Endometrial microvascular endothelial cells (primary cell): ENCODE data around the gene PCGF6. TPM values are rescaled to one million over a fixed set of nuclear protein-coding genes. Genes with fewer than 3 reads are reported as not detected.
"Not testable (repeated sequence)": the region's sequence is repeated elsewhere in the genome, so short reads cannot be mapped to it uniquely, and the experiment has no call there.

ENCODE experiments used
- in situ Hi-C: cut with HindIII; loops from 2 replicates; pipeline ENCODE4 v1.10.0; 2017; ENCODE audit warnings: low sequenced_read_pairs, low pct_unique_long_range_greater_than_20kb; ENCODE audit errors: inconsistent ontology term
- total RNA-seq: library from RNA; depleted of rRNA; stranded (reverse); fragments of >200 nt; gene quantifications from one replicate; pipeline ENCODE4 v1.2.3, GENCODE V29; 2015; ENCODE audit errors: inconsistent ontology term

PCGF6 gene
- 17.7 TPM for total RNA-seq

GRCh38 chr10:103350517-103351260 lies at the start of gene PCGF6:
Gene PCGF6, minus strand, starts transcription at chr10:103351140. Its CDS starts 74 bp downstream, at chr10:103351066.
- in situ Hi-C loops, result no loop called here

GRCh38 chr10:103397191-103397825 lies 46.4 kb upstream of the PCGF6 start:
- in situ Hi-C loops, result no loop called here

- in situ Hi-C loops, result no loop called here
Observed at GRCh38 chr10:103396789-103397087, 45.8 kb upstream of the PCGF6 start.

- in situ Hi-C loops, result no loop called here
Observed at GRCh38 chr10:103396067-103396788, 45.3 kb upstream of the PCGF6 start, which contains the start of the genes ATP5MK and PDCD11. Gene ATP5MK, minus strand, starts transcription at chr10:103396475. Its CDS starts 4,018 bp downstream, at chr10:103392457. Gene PDCD11, plus strand, starts transcription at chr10:103396626. Its CDS starts 1,801 bp downstream, at chr10:103398427.

GRCh38 chr10:103395754-103396066 lies 44.8 kb upstream of the PCGF6 start:
- in situ Hi-C loops, result no loop called here

- in situ Hi-C loops, result no loop called here
Observed at GRCh38 chr10:103394180-103394579, 43.2 kb upstream of the PCGF6 start.

GRCh38 chr10:103382769-103383168 lies 31.8 kb upstream of the PCGF6 start:
- in situ Hi-C loops, result no loop called here

GRCh38 chr10:103374263-103374662 lies 23.3 kb upstream of the PCGF6 start:
- in situ Hi-C loops, result no loop called here

- in situ Hi-C loops, result no loop called here
Observed at GRCh38 chr10:103373544-103373943, 22.6 kb upstream of the PCGF6 start.

- in situ Hi-C loops, result no loop called here
Observed at GRCh38 chr10:103367782-103368518, 17.0 kb upstream of the PCGF6 start, which contains the start of gene TAF5. Gene TAF5, plus strand, starts transcription at chr10:103367976. Its CDS starts 14 bp downstream, at chr10:103367990.

GRCh38 chr10:103367379-103367781 lies 16.4 kb upstream of the PCGF6 start:
- in situ Hi-C loops, result no loop called here

GRCh38 chr10:103360791-103361190 lies 9.9 kb upstream of the PCGF6 start:
- in situ Hi-C loops, result not testable (repeated sequence)

- in situ Hi-C loops, result not testable (repeated sequence)
Observed at GRCh38 chr10:103359493-103359892, 8.6 kb upstream of the PCGF6 start.

GRCh38 chr10:103355906-103356599 lies 5.1 kb upstream of the PCGF6 start:
- in situ Hi-C loops, result no loop called here

GRCh38 chr10:103354567-103354966 lies 3.6 kb upstream of the PCGF6 start:
- in situ Hi-C loops, result not testable (repeated sequence)

GRCh38 chr10:103353281-103353680 lies 2.3 kb upstream of the PCGF6 start:
- in situ Hi-C loops, result no loop called here

GRCh38 chr10:103350175-103350516 lies 794 bp downstream of the PCGF6 start:
- in situ Hi-C loops, result no loop called here

GRCh38 chr10:103336370-103336769 lies 14.6 kb downstream of the PCGF6 start:
- in situ Hi-C loops, result no loop called here

- in situ Hi-C loops, result no loop called here
Observed at GRCh38 chr10:103334567-103334966, 16.4 kb downstream of the PCGF6 start.
